Nephron (organoid): ENCODE measurements around the gene PLA2G4C.

Experiments
- H3K27ac Mint-ChIP-seq, 3 experiments: 2 replicates each; pipeline ENCODE4 v1.8.0; 2020; ENCODE audit warnings: mixed read lengths in 3 of 3, mild to moderate bottlenecking in 2 of 3, moderate library complexity in 1 of 3
- H3K27me3 Mint-ChIP-seq: 2 replicates; pipeline ENCODE4 v1.8.0; 2021; ENCODE audit warnings: low read depth, mild to moderate bottlenecking, moderate library complexity, mixed read lengths
- H3K36me3 Mint-ChIP-seq: 2 replicates; pipeline ENCODE4 v1.8.0; 2020; ENCODE audit warnings: low read depth, mixed read lengths
- H3K4me1 Mint-ChIP-seq: 2 replicates; pipeline ENCODE4 v1.8.0; 2020; ENCODE audit warnings: mixed read lengths
- H3K4me3 Mint-ChIP-seq, 3 experiments: 2 replicates each; pipeline ENCODE4 v1.8.0; 2020; ENCODE audit warnings: mild to moderate bottlenecking in 3 of 3, mixed read lengths in 3 of 3, moderate library complexity in 2 of 3
- H3K9me3 Mint-ChIP-seq: 2 replicates; pipeline ENCODE4 v1.8.0; 2020; ENCODE audit warnings: mixed read lengths
- CTCF ChIP-seq, 3 experiments: fragments of 200-600 bp; sonication (generic); IDR thresholded peaks; one replicate each; pipeline ENCODE4 v1.5.0; 2021; ENCODE audit warnings: antibody characterized with exemption in 3 of 3; ENCODE audit not compliant: unreplicated experiment in 3 of 3

PLA2G4C gene

GRCh38 chr19:48036765-48037164 is 73.9 kb downstream of the PLA2G4C start:
- no peaks in the 10 kb centered on the region for H3K4me1 Mint-ChIP-seq
- H3K27me3 Mint-ChIP-seq = peaks cover 22% of the 10 kb centered on the region
- TF ChIP-seq CTCF (IDR thresholded peaks at IDR 0.05; ENCODE audit: unreplicated experiment in 3 of 3) = no peak
- peaks cover 19% of the 10 kb centered on the region for H3K9me3 Mint-ChIP-seq
- no peaks in the 10 kb centered on the region for H3K36me3 Mint-ChIP-seq
- H3K4me3 Mint-ChIP-seq = no peak overlapping the region
- no peak overlapping the region for H3K27ac Mint-ChIP-seq

GRCh38 chr19:48033604-48034003 is 77.0 kb downstream of the PLA2G4C start:
- Mint-ChIP-seq H3K27ac (no peak overlapping the region), H3K9me3 (peaks cover 12% of the 10 kb centered on the region), H3K27me3 (peaks cover 16% of the 10 kb centered on the region)

GRCh38 chr19:48030073-48030472 is 80.5 kb downstream of the PLA2G4C start:
- Mint-ChIP-seq H3K36me3 (no peaks in the 10 kb centered on the region), H3K27ac (no peak overlapping the region)

More at GRCh38 chr19:48033604-48034003, 77.0 kb downstream of the PLA2G4C start:
- no peaks in the 10 kb centered on the region for H3K36me3 Mint-ChIP-seq
- H3K4me3 Mint-ChIP-seq = no peak overlapping the region
- no peaks in the 10 kb centered on the region for H3K4me1 Mint-ChIP-seq
- TF ChIP-seq CTCF (IDR thresholded peaks at IDR 0.05; ENCODE audit: unreplicated experiment in 3 of 3) = no peak

GRCh38 chr19:48029431-48029830 is 81.2 kb downstream of the PLA2G4C start:
- no peak for TF ChIP-seq CTCF (IDR thresholded peaks at IDR 0.05; ENCODE audit: unreplicated experiment in 3 of 3)
- Mint-ChIP-seq H3K36me3 (no peaks in the 10 kb centered on the region), H3K4me3 (no peak overlapping the region), H3K9me3 (no peaks in the 10 kb centered on the region), H3K4me1 (no peaks in the 10 kb centered on the region), H3K27ac (no peak overlapping the region), H3K27me3 (peaks cover 25% of the 10 kb centered on the region)

More at GRCh38 chr19:48030073-48030472, 80.5 kb downstream of the PLA2G4C start:
- Mint-ChIP-seq H3K9me3 (no peaks in the 10 kb centered on the region), H3K4me1 (no peaks in the 10 kb centered on the region), H3K27me3 (peaks cover 22% of the 10 kb centered on the region), H3K4me3 (no peak overlapping the region)
- no peak for TF ChIP-seq CTCF (IDR thresholded peaks at IDR 0.05; ENCODE audit: unreplicated experiment in 3 of 3)

- H3K9me3 Mint-ChIP-seq = no peaks in the 10 kb centered on the region
- peaks cover 36% of the 10 kb centered on the region for H3K27me3 Mint-ChIP-seq
- no peaks in the 10 kb centered on the region for H3K36me3 Mint-ChIP-seq
- H3K4me3 Mint-ChIP-seq = no peak overlapping the region
- no peaks in the 10 kb centered on the region for H3K4me1 Mint-ChIP-seq
- no peak for TF ChIP-seq CTCF (IDR thresholded peaks at IDR 0.05; ENCODE audit: unreplicated experiment in 3 of 3)
- H3K27ac Mint-ChIP-seq = no peak overlapping the region
These were observed 85.1 kb downstream of the PLA2G4C start for GRCh38 chr19:48025480-48025879.

GRCh38 chr19:48023518-48023917 is 87.1 kb downstream of the PLA2G4C start:
- Mint-ChIP-seq H3K27me3 (peaks cover 37% of the 10 kb centered on the region), H3K36me3 (no peaks in the 10 kb centered on the region), H3K9me3 (no peaks in the 10 kb centered on the region), H3K4me3 (no peak overlapping the region), H3K27ac (no peak overlapping the region), H3K4me1 (no peaks in the 10 kb centered on the region)
- no peak for TF ChIP-seq CTCF (IDR thresholded peaks at IDR 0.05; ENCODE audit: unreplicated experiment in 3 of 3)
